HEK293T (cell line): ENCODE data around the gene KRTAP4-11.
"Not testable (repeated sequence)": the region's sequence is repeated elsewhere in the genome, so short reads cannot be mapped to it uniquely, and the experiment has no call there.

ENCODE experiments used
- ARNT ChIP-seq: fragments of 450-650 bp; IDR thresholded peaks from 2 replicates; pipeline ENCODE4 v1.6.1; 2017; ENCODE audit warnings: mild to moderate bottlenecking
- BHLHE40 ChIP-seq: fragments of 450-650 bp; IDR thresholded peaks from 2 replicates; pipeline ENCODE4 v1.6.1; 2016; ENCODE audit warnings: mild to moderate bottlenecking, moderate library complexity, borderline replicate concordance
- ELF4 ChIP-seq: fragments of 450-650 bp; IDR thresholded peaks from 2 replicates; pipeline ENCODE4 v1.6.1; 2017; ENCODE audit warnings: antibody characterized with exemption
- FOXM1 ChIP-seq: fragments of 450-650 bp; IDR thresholded peaks from 2 replicates; pipeline ENCODE4 v1.6.1; 2017; ENCODE audit warnings: mild to moderate bottlenecking, borderline replicate concordance
- NFRKB ChIP-seq: fragments of 450-650 bp; IDR thresholded peaks from 2 replicates; pipeline ENCODE4 v1.6.1; 2016; ENCODE audit warnings: mild to moderate bottlenecking, moderate library complexity
- SP1 ChIP-seq: fragments of 450-650 bp; IDR thresholded peaks from 2 replicates; pipeline ENCODE4 v1.6.1; 2017
- SUZ12 ChIP-seq: fragments of 450-650 bp; IDR thresholded peaks from 2 replicates; pipeline ENCODE4 v1.6.1; 2016; ENCODE audit warnings: mild to moderate bottlenecking

DNA sequence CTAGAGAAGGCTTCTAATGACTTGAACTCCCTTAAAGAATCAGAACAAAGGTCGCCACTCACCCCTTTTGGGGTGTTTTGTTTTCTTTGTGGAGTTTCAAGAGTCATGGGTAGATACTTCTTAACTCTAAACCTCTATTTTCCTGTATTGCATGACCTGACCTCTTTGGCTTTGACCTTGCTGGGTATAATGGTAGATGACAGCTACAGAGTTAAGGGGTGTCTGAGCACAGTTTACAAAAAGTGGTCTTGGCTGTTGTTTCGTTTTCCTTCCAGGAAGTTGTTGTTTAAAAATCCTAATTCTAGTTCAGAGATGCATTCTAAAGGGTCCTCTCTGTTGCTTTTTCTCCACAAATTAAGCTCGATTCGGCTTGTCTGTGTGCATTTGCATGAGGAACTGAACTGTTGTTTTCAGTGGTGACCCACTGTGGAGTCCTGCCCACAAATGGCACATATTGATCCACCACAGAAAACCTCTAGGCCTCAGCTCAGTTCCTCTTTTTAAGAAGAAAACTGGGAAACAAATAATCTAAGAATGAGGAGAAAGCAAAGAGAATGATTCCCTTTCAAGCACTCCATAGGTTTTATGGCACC is 29.3 kb downstream of the KRTAP4-11 start:
- not testable (repeated sequence) for TF ChIP-seq ARNT, BHLHE40, SP1, ELF4, NFRKB, FOXM1, SUZ12
